Astrocyte of the spinal cord (primary cell): ENCODE results near the gene AMN1.

ENCODE experiments used
- DNase-seq: peaks from one replicate; pipeline ENCODE4 v3.0.0; 2011; ENCODE audit warnings: low read depth, low spot score
- H3K4me3 ChIP-seq: 2 replicates; pipeline ENCODE4 v1.5.1; 2011; ENCODE audit warnings: low read depth, mild to moderate bottlenecking, low read length, moderate library complexity
- CTCF ChIP-seq: IDR thresholded peaks from 2 replicates; pipeline ENCODE4 v1.5.1; 2012; ENCODE audit warnings: low read depth, mild to moderate bottlenecking, low read length, inconsistent platforms
- in situ Hi-C: cut with HindIII; loops from 2 replicates; pipeline ENCODE4 v1.10.0; 2017; ENCODE audit warnings: low sequenced_read_pairs

AMN1 gene

GRCh38 chr12:31662176-31662849 is 66.5 kb downstream of the AMN1 start:
- in situ Hi-C loops: no loop called here
- DNase-seq: no peak
- TF ChIP-seq CTCF: no peak
- no peak overlapping the region for H3K4me3 ChIP-seq

GRCh38 chr12:31659087-31659942 is 69.5 kb downstream of the AMN1 start, which contains the start of gene ETFBKMT:
TSS of gene ETFBKMT (plus strand) at chr12:31659688. CDS start at chr12:31661954, 2,266 bp downstream.
- peak within 1 kb of the TSS; percentile 82 for H3K4me3 ChIP-seq
- DNase-seq: peak; percentile 89
- peak; percentile 31 for TF ChIP-seq CTCF
- in situ Hi-C loops: no loop called here

- DNase-seq: no peak
- peak overlapping the region; percentile 82 for H3K4me3 ChIP-seq
- no peak for TF ChIP-seq CTCF
- in situ Hi-C loops: no loop called here
Observed at GRCh38 chr12:31658471-31659086, 70.2 kb downstream of the AMN1 start.

- no peak for DNase-seq
- in situ Hi-C loops: no loop called here
- H3K4me3 ChIP-seq: no peak overlapping the region
- TF ChIP-seq CTCF: no peak
Observed at GRCh38 chr12:31655792-31656191, 73.0 kb downstream of the AMN1 start.

GRCh38 chr12:31655208-31655607 is 73.6 kb downstream of the AMN1 start:
- no peak for TF ChIP-seq CTCF
- no peak for DNase-seq
- in situ Hi-C loops: no loop called here
- H3K4me3 ChIP-seq: no peak overlapping the region

GRCh38 chr12:31651893-31652521 is 76.8 kb downstream of the AMN1 start:
- no peak overlapping the region for H3K4me3 ChIP-seq
- in situ Hi-C loops: no loop called here
- no peak for DNase-seq
- no peak for TF ChIP-seq CTCF
